Lower leg skin (tissue), 4 donors: ENCODE measurements around the gene OR5AC2. TPM values are rescaled to one million over a fixed set of nuclear protein-coding genes. Genes with fewer than 3 reads are reported as not detected.

Experiments used
- DNase-seq, 2 donors: peaks; one replicate each; pipeline ENCODE4 v3.0.0-alpha.2; 2019; ENCODE audit warnings: low spot score in 2 of 2
- H3K4me3 ChIP-seq: fragments of 200-600 bp; sonication (generic); 2 replicates; pipeline ENCODE4 v1.5.1; 2017; ENCODE audit warnings: mild to moderate bottlenecking, low read depth; ENCODE audit not compliant: poor library complexity, severe bottlenecking
- CTCF ChIP-seq, 3 donors: fragments of 450-650 bp; IDR thresholded peaks; one replicate each; pipeline ENCODE4 v1.5.1; 2016; ENCODE audit warnings: antibody characterized with exemption in 3 of 3, mild to moderate bottlenecking in 3 of 3, moderate library complexity in 2 of 3
- POLR2A ChIP-seq, 2 donors: fragments of 450-650 bp; IDR thresholded peaks; one replicate each; pipeline ENCODE4 v1.6.1; 2016 to 2017; ENCODE audit warnings: antibody characterized with exemption in 2 of 2, mild to moderate bottlenecking in 1 of 2, moderate library complexity in 1 of 2
- WGBS, 2 donors: methylation state at CpG; one replicate each; pipeline ENCODE4 v1.1.5; 2018; 5-methylcytosine and 5-hydroxymethylcytosine counted together
- intact Hi-C: fragments of 100-400 bp; cut with DNase I; formaldehyde crosslinking; loops from one replicate; pipeline ENCODE4 v1.15.0; 2023; ENCODE audit warnings: low total_unique reads
- total RNA-seq, 4 donors: library from RNA; depleted of rRNA; stranded (reverse); fragments of >200 nt; gene quantifications; one replicate each; pipeline ENCODE4 v1.1.0, GENCODE V29; 2016

Gene OR5AC2
- total RNA-seq, 4 donors from 2014 or later = not detected

- DNase-seq = no peak
- intact Hi-C loops = no loop called here
- no peak for TF ChIP-seq POLR2A (IDR thresholded peaks at IDR 0.05)
- TF ChIP-seq CTCF (IDR thresholded peaks at IDR 0.05) = no peak
- no peak overlapping the region for H3K4me3 ChIP-seq
- WGBS, 2 donors = 14 to 42% methylated on average over 2 of the region's 2 CpGs
Observed at GRCh38 chr3:98070840-98071239, 16.1 kb upstream of the OR5AC2 start.

- no peak overlapping the region for H3K4me3 ChIP-seq
- TF ChIP-seq CTCF (IDR thresholded peaks at IDR 0.05) = no peak
- TF ChIP-seq POLR2A (IDR thresholded peaks at IDR 0.05) = no peak
- DNase-seq = no peak
- WGBS, 2 donors = 0 to 48% methylated on average over 1 of the region's 1 CpG
- intact Hi-C loops = no loop called here
Observed at GRCh38 chr3:98073486-98073885, 13.5 kb upstream of the OR5AC2 start.

DNA sequence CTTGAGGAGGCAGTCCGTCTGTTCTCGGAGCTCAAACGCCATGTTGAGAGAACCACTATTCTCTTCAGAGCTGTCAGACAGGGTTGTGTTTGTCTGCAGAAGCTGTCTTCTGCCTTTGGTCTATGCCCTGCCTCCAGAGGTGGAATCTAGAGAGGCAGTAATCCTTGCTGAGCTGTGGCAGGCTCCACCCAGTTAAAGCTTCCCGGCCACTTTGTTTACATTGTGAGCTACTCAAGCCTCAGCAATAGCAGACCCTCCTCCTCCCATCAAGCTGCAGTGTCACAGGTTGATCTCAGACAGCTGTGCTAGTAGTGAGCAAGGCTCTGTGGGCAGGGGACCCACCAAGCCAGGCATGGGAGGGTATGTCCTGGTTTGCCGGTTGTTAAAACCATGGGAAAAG is 8.9 kb downstream of the OR5AC2 start:
- 73 to 86% methylated on average over 5 of the region's 5 CpGs for whole genome bisulfite sequencing, 2 donors
- intact Hi-C loops = no loop called here

DNA sequence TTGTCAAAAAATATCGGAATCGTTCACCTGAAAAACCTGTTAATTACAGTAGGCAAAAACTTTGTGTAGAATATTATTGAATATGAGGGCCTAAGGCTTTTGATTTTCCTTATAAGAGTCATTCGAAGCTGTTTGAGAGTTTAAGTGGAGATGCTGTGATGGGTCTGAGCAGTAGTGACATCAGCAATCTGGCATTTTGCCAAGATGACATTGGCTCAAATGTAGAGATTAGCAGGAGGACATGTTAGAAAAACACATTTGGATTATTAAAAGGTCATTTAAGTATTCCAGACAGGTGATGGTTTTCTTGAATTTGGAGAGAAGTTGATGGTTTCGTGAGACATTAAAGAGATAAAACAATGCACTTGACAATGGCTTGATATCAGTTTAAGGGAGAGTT is 12.9 kb downstream of the OR5AC2 start:
- 68 to 81% methylated on average over 4 of the region's 4 CpGs for WGBS, 2 donors
- intact Hi-C loops = no loop called here
- no peak for DNase-seq
- H3K4me3 ChIP-seq = no peak overlapping the region
- TF ChIP-seq POLR2A (IDR thresholded peaks at IDR 0.05) (no peak), CTCF (IDR thresholded peaks at IDR 0.05) (no peak)

More for the DNA sequence above, 8.9 kb downstream of the OR5AC2 start:
- TF ChIP-seq POLR2A (IDR thresholded peaks at IDR 0.05) = no peak
- no peak for TF ChIP-seq CTCF (IDR thresholded peaks at IDR 0.05)
- no peak overlapping the region for H3K4me3 ChIP-seq
- DNase-seq = no peak

DNA sequence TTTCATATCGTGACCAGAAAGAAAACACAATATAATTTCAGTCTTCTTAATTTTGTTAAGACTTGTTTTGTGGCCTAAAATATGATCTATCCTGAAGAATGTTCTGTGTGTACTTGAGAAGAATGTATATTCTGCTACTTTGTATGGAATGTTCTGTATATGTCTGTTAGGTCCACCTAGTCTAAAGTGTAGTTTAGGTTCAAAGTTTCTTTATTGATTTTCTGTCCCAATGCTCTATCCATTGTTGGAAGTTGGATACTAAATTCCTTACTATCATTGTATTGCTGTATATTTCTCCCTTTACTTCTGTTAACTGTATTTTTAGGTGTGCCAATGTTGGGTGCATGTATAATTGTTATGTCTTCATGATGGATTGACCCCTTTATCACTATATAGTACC is 21.2 kb downstream of the OR5AC2 start:
- no peak for DNase-seq
- TF ChIP-seq POLR2A (IDR thresholded peaks at IDR 0.05) = no peak
- no peak for TF ChIP-seq CTCF (IDR thresholded peaks at IDR 0.05)
- intact Hi-C loops = no loop called here
- H3K4me3 ChIP-seq = no peak overlapping the region
- 0 to 33% methylated on average over 1 of the region's 1 CpG for WGBS, 2 donors

DNA sequence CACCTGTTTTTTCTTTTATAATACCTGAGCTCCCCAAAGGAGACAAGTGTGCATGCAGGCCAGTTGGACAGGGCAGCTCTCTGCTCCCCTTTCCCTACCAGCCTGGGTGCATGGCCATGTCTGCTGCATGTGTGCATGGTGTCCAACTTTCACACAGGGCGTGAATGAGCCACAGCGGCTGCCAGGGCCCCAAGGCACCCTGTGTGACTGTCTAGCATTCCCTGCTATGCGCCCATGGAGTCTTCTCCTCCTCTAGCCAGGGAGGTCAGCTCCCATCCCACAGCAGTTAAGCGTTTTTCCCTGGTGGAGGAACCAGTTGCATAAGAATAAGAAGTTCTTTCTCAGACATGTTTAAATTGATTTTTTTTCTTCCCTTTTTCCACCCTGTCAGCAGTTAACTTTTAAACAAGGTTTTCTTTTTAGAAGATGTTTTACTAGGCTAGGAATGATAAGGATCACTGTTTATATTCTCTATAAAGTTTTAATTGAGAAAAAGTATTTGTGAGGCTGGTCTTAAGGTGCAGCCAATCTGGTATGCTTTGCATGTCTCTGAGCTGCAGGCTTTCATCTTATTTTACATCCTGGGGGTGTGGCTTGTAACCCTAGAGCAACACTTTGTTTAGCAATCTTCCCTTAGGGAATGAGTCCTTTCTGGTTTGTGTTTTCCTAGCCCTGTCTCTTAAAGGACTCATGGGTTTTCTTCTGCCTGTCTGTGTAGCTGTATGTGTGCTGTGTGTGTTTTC is 23.0 kb downstream of the OR5AC2 start:
- TF ChIP-seq CTCF (IDR thresholded peaks at IDR 0.05) (no peak), POLR2A (IDR thresholded peaks at IDR 0.05) (no peak)
- no peak for DNase-seq
- WGBS, 2 donors = 84 to 92% methylated on average over 4 of the region's 4 CpGs
- intact Hi-C loops = no loop called here
- no peak overlapping the region for H3K4me3 ChIP-seq
